GM12878 (cell line): ENCODE data around the gene LPAR3. TPM values are rescaled to one million over a fixed set of nuclear protein-coding genes. Genes with fewer than 3 reads are reported as not detected.

Source experiments
- ATF2 ChIP-seq: IDR thresholded peaks from 2 replicates; pipeline ENCODE4 v1.6.1; 2012; ENCODE audit warnings: low read length, inconsistent platforms
- BACH1 ChIP-seq: fragments of 450-650 bp; IDR thresholded peaks from 2 replicates; pipeline ENCODE4 v1.6.1; 2017; ENCODE audit warnings: mild to moderate bottlenecking, borderline replicate concordance
- BRCA1 ChIP-seq: IDR thresholded peaks from 2 replicates; pipeline ENCODE4 v1.6.1; 2011; ENCODE audit warnings: low read depth, low read length, improper control_type of control experiment
- CREB1 ChIP-seq: IDR thresholded peaks from 2 replicates; pipeline ENCODE4 v1.6.1; 2012; ENCODE audit warnings: low read depth, mild to moderate bottlenecking, inconsistent platforms
- E2F8 ChIP-seq: fragments of 450-650 bp; IDR thresholded peaks from 2 replicates; pipeline ENCODE4 v1.6.1; 2018; ENCODE audit warnings: mild to moderate bottlenecking, low read depth, moderate library complexity; ENCODE audit not compliant: partially characterized antibody
- GABPA ChIP-seq: IDR thresholded peaks from 2 replicates; pipeline ENCODE4 v1.6.1; 2014; ENCODE audit warnings: antibody characterized with exemption, low read depth, mild to moderate bottlenecking, inconsistent platforms
- HDAC6 ChIP-seq: fragments of 200-600 bp; sonication (generic); IDR thresholded peaks from one replicate; pipeline ENCODE4 v1.8.0; 2017; ENCODE audit warnings: antibody characterized with exemption; ENCODE audit not compliant: unreplicated experiment
- IKZF1 ChIP-seq: fragments of 450-650 bp; conservative IDR thresholded peaks from 2 replicates; pipeline ENCODE4 v1.6.1; 2017; ENCODE audit warnings: antibody characterized with exemption, mild to moderate bottlenecking
- KDM1A ChIP-seq: fragments of 200-600 bp; sonication (generic); IDR thresholded peaks from 2 replicates; pipeline ENCODE4 v1.6.1; 2016; ENCODE audit warnings: borderline replicate concordance
- KLF5 ChIP-seq: fragments of 450-650 bp; IDR thresholded peaks from 2 replicates; pipeline ENCODE4 v1.6.1; 2014; ENCODE audit warnings: mild to moderate bottlenecking; ENCODE audit not compliant: partially characterized antibody
- NR2C2 ChIP-seq: IDR thresholded peaks from 2 replicates; pipeline ENCODE4 v1.6.1; 2011; ENCODE audit warnings: borderline replicate concordance, low read depth; ENCODE audit not compliant: control insufficient read depth, insufficient read length
- POLR2AphosphoS5 ChIP-seq: IDR thresholded peaks from 2 replicates; pipeline ENCODE4 v1.6.1; 2011; ENCODE audit warnings: mild to moderate bottlenecking, low read length, inconsistent platforms
- RAD21 ChIP-seq: IDR thresholded peaks from 2 replicates; pipeline ENCODE4 v1.6.1; 2011; ENCODE audit warnings: mild to moderate bottlenecking, low read depth, low read length, moderate library complexity; ENCODE audit not compliant: insufficient read depth
- RFX5 ChIP-seq: IDR thresholded peaks from 2 replicates; pipeline ENCODE4 v1.6.1; 2011; ENCODE audit warnings: low read depth, low read length, improper control_type of control experiment
- RUNX3 ChIP-seq: IDR thresholded peaks from 2 replicates; pipeline ENCODE4 v1.6.1; 2012; ENCODE audit warnings: low read length, inconsistent platforms
- SMAD1 ChIP-seq: fragments of 450-650 bp; IDR thresholded peaks from 2 replicates; pipeline ENCODE4 v1.6.1; 2018; ENCODE audit warnings: mild to moderate bottlenecking, low read depth; ENCODE audit not compliant: partially characterized antibody
- TARDBP ChIP-seq: IDR thresholded peaks from 2 replicates; pipeline ENCODE4 v1.6.1; 2016; ENCODE audit warnings: borderline replicate concordance
- TCF12 ChIP-seq: IDR thresholded peaks from 2 replicates; pipeline ENCODE4 v1.6.1; 2011; ENCODE audit warnings: low read depth, mild to moderate bottlenecking, low read length
- YY1 ChIP-seq: IDR thresholded peaks from 2 replicates; pipeline ENCODE4 v1.6.1; 2011; ENCODE audit warnings: low read depth, mild to moderate bottlenecking, low read length
- ZBTB11 ChIP-seq: fragments of 450-650 bp; formaldehyde crosslinking; IDR thresholded peaks from 2 replicates; pipeline ENCODE4 v1.5.0; 2022; ENCODE audit warnings: mild to moderate bottlenecking, missing genetic modification characterization
- ZBTB40 ChIP-seq: fragments of 450-650 bp; IDR thresholded peaks from 2 replicates; pipeline ENCODE4 v1.6.1; 2016; ENCODE audit warnings: mild to moderate bottlenecking, moderate library complexity, borderline replicate concordance
- polyA plus RNA-seq, 11 experiments: library from polyadenylated mRNA; depleted of rRNA in 4 of 11; unstranded in 6 of 11; stranded (reverse) in 5 of 11; fragments of >200 nt; fragmentation: Nextera tagmentation in 4 of 11; fragmentation: Illumina TruSeq in 1 of 11; extraction: Ambion mirVana in 4 of 11; extraction: Trizol in 1 of 11; gene quantifications; 1 replicate in 1 of 11; 2 replicates in 10 of 11; pipeline versions ENCODE4 v1.2.1 to v1.2.3, GENCODE V29; 2011 to 2016; ENCODE audit warnings: inconsistent platforms in 2 of 11, missing spikeins in 2 of 11, low read depth in 1 of 11
- total RNA-seq, 4 experiments: library from RNA; depleted of rRNA in 3 of 4; stranded (reverse); fragments of >200 nt in 3 of 4; fragmentation: Illumina TruSeq in 1 of 4; extraction: Trizol in 1 of 4; gene quantifications; 2 replicates each; pipeline versions ENCODE4 v1.2.1 to v1.2.3, GENCODE V29; 2013 to 2021

The LPAR3 gene
- total and polyA plus RNA-seq, 10 of the 15 experiments (the other 5 are each of a cell fraction or from before 2014, with no cell fraction given) = 0.03 to 0.31 (median 0.09) TPM; not detected in 3

GRCh38 chr1:84862810-84863251 lies 30.2 kb downstream of the LPAR3 start (continued):
- TF ChIP-seq E2F8 = no peak
- no peak for TF ChIP-seq POLR2AphosphoS5
- peak; percentile 98 for TF ChIP-seq RUNX3
- TF ChIP-seq KDM1A = no peak
- TF ChIP-seq HDAC6 = no peak
- peak; percentile 60; the same call in 1 of the 2 replicates for TF ChIP-seq CREB1
- no peak for TF ChIP-seq TCF12
- no peak for TF ChIP-seq KLF5
- no peak for TF ChIP-seq GABPA
- TF ChIP-seq RFX5 = no peak
- TF ChIP-seq ZBTB40 = no peak
- TF ChIP-seq TARDBP = no peak
- TF ChIP-seq RAD21 = peak; percentile 15; the same call in 1 of the 2 replicates
- TF ChIP-seq SMAD1 = no peak
- peak; percentile 62; the same call in 1 of the 2 replicates for TF ChIP-seq IKZF1
- TF ChIP-seq YY1 = no peak
- no peak for TF ChIP-seq BRCA1
- no peak for TF ChIP-seq NR2C2
- peak; percentile 57; the same call in 1 of the 2 replicates for TF ChIP-seq ATF2
- no peak for TF ChIP-seq ZBTB11 (CRISPR knock-in tag)
- no peak for TF ChIP-seq BACH1
